Measurements from ENCODE around the gene TUT1.
A peak's percentile ranks its signal among the peaks of the same experiment; 100 is the strongest.

Gene TUT1

DNA sequence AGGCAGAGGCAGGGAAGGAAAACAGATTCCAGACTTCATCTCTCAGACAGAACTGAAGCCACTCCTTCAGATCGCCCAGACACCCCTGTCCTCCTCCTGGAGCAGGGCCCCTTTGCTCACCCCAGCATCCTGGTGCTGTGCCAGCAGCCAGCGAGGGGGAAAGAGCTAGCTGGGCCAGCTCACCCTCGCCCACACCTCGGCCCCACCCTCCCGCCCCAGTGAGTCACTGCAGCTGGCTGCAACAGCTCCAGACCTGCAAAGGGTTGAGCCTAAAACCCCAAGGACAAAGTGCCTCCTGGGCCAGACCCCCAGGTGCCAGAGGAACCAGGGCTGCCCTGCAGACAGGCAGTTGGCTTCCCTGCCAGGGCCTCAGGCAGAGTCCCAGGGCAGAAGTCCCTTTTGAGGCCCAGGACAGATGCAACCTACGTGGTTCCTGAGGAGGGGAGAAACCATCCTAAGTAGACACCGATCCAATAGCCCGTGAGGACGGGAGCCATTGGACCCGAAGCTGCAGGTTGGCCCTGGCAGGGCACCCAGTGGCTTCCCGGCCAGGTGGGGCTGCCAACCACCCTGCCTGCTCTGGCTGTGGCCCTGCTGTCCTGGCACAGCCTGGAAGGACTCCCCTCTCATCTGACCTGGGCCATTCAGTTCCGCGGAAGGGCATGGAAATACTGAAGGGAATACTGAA lies 51.9 kb downstream of the TUT1 start:
- peak; percentile 34 to 53 for DNase-seq

DNA sequence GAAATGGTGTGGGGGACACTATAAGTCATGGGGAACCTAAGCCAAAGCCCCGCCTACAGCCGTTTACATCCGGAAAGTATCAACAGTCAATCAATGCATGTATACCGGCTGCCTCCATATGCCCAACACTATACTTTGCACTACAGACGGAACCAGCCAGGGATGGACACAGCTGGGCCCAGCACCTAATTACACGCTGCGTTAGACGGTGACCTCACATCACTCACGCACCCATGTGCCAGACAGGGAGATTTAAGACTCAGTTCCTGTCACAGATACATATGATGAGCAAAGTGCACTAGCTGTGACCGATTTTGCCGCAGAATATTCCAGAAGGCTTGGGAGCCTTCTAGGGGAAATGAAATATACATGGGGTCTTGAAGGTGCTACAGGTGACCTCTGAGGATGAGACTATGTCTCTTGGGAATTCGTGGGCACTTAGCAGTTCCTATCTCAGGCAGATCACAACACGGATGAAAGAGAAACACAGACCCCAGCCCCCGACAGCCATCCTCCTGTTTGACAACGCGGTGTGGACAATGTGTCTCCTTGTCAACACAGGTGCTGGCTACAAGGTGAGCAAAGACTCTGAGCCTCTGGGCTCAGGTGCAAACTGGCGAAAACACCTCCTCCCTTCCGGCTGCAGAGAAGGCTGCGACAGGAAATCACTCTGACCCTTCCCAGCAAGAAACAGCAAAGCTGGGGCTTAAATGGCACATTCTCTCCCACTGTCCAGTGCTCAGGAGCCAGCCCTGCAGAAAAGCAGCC lies 52.7 kb downstream of the TUT1 start:
- DNase-seq = no peak

DNA sequence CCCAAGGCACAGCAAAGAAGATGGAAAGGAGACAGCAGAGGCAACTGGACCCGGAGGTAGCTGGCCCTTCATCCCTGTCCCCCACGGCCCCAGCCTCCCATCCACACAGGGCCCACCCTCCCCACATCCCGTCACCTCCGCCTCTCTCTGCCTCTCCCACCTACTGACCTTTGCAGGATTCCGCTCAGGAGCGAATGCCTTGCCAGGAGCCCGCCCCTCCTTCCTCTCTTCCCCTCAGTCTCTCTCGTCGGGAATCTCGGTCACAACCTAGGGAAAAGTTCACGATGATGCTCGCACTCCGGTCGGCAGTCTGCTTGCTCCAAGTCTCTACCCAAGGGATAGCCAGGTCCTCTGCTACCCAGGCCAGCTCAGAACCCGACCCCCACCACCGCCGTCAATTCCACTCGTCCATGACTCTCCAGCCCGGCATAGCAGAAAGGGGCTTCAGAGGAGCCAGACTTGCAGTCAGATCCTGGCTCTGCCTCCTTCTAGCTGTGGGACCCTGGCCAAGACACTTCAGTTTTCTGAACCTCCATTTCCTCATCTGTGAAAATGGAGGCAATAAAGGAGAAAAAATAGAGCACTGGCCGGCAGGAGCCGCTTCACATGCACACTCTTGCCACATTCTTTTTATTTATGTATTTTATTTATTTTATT lies 54.9 kb downstream of the TUT1 start:
- no peak for DNase-seq

DNA sequence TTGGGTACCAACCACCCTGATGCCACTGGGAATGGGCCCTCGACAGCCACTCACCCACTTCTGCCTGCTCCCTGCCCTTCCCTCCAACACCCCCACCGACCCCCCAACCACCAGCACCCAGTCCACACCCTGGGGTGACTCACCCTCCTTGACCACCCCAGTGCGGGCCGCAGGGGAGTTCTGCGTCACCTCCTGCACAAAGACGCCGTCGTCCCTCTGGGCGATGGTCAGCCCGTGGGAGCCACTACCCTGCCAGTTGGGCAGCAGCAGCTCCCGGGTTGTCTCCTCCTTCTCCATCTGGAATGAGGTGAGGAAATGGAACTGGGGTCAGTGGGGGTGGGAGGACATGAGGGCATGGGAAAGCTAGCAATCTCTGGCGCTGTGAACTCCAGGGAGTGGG lies 55.5 kb downstream of the TUT1 start:
- DNase-seq = no peak

DNA sequence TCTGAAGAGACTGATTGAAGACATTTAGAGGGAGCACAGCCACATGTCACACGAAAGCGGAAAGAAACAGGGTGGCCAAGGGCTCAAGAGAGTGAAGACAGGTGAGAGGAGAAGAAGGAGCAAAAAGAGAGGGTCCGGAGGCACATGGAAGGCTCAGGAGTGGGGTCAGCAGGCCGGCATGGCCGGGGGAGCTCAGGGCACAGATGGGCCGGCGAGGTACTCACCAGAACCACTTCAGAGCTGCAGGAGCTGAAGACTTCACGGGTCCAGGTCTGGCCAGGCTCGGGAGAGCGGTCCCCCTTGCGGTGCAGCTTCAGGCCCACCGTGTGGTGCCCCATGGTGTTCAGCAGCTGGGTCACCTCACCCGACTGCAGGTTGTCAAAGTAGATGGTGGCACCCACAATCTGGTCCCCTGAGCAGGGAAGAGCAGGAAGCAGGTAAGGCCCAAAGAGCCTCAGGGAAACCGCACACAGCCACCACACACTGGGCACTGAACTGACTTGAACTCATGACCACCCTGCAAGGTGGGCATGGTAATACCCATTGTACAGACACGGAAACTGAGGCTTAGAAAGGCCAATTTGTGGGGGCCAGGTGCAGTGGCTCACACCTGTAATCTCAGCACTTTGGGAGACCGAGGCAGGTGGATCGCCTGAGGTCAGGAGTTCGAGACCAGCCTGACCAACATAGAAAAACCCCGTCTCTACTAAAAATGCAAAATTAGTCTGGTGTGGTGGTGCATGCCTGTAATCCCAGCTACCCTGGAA lies 56.4 kb downstream of the TUT1 start:
- no peak for DNase-seq

DNA sequence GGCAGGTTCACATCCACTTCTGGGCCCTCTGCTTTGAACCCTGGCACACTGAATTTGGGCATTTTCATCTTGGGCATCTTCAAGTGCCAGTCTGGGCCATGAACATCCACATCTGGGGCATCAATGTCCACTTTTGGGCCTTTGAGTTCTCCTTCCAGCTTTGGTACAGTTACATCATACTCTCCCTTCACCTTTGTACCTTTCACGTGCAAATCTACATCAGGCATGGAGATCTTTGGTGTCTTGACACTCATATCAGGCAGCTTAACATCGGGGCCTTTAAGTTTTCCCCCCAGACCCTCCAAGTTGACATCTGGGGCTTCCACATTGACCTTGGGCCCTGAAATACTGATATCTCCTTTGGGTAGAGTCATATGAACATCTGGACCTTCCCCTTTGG lies 59.2 kb downstream of the TUT1 start:
- DNase-seq = no peak
